Fibroblast of skin of left biceps (primary cell): ENCODE measurements around the gene LY86.

Experiments
- DNase-seq, 2 experiments: peaks; one replicate each; pipeline ENCODE4 v3.0.0-alpha.2; 2013; ENCODE audit warnings: low read depth in 2 of 2

The LY86 gene

DNA sequence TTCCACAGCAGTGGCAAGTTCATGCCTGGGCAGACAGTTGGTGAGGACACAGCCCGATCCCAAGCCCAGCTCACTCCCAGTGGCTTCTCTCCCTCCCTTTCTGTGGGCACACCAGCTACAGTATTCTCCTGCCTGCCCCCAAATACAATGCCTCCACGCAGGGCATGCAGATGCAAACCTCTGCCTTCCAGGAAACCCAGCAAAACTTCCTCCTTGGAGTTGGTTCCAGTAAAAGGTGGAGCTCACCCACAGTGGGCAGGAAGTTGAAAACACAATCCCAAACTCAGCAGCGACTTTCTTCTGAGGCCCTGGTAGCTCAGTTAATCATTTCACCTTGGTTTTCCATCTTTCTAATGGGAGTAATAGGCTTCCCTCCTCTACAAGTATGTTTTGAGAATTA, 93.7 kb downstream of the LY86 start:
- no peak for DNase-seq

DNA sequence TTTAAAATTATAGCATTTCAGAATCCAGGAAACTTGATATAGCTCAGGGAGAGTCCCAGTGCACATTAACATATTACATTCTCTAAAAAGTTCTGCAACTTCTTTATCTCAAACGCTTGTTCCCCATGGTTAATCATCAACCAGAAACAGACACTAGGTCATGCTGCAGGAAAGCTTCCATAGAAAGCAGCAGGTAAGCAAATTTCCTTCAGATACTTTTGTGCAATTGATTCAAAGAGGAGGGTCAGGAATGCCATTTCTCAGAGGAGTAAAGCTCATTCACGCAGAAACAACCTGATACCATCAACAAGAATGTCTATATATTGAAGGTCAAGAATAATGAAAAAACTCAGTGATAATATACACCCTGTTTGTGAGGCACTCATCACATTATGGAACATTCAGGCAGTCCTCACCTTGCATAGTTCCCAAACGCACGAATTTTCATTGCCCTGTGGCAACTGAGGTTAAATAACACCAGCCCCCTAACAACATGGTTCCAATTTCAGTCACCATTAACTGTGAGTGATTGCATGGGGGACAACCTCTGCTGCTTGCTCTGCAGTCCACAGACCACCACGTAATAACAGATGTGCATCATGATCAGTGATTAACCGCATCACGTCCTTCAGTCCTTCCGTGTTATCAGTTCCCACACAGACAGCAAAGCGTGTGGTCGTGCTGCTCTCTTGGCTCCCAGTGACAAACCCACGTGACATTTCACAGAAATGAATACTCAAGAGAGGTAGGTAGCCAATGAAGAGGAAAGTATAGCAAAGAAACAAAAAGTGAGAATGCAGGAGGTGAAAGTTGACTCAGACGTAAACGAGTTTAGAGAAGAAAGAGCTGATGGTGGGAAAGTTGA, 95.7 kb downstream of the LY86 start:
- no peak for DNase-seq

DNA sequence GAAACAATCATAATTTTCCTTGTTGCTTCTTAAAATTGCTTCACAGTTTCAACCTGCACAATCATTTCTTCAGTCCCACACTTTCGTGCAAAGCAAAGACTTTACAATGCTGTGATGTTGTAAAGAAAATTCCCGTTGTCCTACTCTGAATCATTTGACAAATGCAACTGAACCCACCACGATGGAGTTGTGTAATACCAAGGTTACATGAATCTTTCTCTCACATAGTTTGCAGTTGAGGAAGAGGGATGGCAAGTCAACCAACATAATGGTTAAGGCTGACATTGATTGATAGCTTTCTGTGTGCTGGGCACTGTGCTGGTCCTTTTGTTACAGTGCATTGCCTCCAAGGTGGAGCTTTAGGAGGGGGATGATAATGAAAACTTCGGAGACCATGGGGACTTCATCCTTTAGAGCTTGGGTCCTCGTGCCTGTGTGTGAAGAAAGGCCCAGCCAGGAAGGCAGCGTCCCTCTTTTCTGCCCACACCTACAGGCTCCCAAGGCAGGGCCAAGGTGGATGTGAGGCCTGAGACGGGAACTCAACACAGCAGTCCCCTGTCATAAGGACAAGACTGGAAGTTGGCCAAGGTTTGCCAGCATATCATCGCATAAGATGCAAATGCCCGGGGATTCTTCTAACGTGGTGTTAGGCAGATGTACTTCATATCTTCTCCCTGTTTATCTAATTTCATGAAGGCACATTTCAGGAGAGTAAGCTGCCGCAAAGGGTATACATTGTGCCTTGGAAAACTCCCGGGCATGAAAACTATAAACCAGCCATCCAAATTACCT, 96.9 kb downstream of the LY86 start:
- no peak for DNase-seq

DNA sequence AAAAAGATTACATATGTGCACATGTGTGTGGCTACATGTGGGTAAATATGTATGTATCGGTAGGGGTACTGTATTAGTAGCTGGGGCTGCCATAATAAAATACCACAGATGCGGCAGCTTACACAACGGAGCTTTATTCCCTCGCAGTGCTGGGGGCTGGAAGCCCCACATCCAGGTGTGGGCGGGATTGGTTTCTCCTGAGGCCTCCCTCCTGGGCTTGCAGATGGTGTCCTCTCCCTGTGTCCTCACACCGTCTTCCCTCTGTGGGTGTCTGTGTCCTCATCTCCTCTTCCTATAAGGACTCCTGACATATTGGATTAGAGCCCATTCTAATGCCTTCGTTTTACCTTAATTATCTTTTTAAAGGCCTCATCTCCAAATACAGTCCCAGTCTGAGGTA, 97.7 kb downstream of the LY86 start:
- DNase-seq: no peak

DNA sequence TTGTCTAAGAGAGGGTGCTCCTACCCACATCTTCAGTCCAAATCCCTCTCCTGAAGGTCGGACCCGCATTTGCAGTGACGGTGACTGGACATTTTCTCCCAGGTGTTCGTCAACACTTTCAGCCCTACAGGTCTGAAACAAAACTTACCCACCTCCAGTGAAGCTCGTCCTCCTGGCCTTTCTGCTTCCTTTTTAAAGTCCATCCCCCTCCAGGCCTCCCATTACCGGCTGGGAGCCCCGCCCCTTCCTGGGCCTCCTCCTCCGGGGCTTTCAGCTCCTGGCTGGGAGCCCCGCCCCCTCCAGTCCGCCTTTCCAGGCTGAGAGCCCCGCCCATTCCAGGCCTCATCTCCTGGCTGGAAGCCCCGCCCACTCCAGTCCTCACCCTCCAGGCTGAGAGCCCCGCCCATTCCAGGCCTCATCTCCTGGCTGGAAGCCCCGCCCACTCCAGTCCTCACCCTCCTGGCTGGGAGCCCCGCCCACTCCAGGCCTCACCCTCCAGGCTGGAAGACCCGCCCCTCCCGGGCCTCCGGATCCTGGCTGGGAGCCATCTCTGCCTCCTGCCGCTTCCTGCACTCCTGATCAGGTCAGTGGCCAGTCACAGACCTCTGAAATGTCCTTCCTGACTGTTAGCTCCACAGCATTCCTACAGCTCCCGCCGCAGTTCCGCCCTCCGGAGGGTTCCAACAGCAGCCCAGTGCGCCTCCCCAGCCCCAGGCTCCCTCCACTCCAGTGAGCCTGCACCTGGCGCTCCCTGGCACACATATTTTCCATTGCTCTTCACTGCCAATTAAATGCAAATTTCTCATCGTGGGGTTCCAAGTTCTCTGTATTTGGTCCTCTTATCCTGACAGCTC, 98.5 kb downstream of the LY86 start:
- DNase-seq: no peak

DNA sequence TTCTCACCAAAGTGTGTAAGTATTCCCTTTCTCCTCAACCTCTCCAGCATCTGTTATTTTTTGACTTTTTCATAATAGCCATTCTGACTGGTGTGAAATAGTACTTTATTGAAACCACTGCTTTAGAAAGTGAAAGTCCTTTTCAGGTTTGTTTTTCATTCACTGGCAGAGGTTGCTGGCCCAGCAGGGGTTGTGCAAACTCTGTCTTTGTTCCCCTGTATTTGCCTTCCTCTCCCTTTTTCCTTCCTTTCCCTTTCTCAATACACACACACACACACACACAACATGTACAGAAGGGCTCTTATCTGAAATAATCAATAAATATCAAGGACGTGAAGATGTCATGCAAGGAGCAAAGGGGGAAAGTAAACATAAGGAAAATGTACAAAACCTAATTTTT, 99.8 kb downstream of the LY86 start:
- DNase-seq: no peak

DNA sequence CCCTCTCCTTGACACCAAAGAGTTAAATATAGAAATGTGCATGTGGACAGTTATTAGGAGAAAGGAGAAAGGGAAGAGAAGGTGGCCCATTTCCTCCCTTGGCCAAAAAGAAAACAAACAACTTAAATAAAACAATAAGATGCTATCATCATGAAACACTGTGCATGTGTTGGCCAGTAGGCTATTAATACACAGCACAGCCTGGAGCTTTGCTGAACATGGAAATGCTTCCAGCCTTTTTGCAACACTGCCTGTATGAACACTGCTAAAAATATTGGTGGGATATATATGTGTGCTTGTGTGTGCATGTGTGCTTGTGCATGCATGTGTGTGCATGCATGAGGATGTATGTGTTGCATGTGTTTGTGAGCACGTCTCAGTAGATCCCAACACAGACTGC, 100.4 kb downstream of the LY86 start:
- no peak for DNase-seq

DNA sequence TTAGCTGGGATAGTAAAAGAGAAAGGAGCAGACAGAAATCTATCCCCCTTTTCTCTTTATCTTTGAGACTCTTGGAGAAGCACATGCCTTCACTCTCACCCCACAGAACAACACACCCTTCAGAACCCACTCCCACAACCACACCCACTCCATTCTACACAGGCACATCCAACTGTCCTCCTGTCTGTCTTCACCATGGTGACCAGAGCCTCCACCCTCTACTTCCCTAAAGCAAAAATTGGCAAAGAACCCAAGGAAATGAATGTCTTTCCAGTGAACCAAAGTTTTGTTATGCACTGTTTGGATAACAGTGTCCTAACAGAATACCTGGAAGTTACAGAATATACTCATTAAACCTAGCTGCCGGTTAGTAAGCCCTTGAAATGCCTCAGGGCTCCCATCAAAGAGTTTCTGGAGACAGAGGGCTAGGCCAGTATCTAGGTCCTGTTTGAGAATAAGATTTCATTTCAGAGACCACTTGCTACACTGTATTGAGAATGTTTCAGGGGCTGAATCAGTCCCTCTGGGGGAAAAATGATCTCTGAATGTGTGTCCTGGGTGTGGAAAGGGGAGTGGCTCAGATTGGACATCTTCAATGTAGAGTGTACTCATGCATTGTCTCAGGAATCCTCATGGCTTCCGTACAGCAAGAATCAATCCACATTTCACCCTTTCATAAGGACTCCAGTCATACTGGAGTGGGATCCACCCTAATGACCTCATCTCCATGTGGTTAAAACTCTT, 101.1 kb downstream of the LY86 start:
- DNase-seq: peak in 1 of 2 experiments; percentile 52

DNA sequence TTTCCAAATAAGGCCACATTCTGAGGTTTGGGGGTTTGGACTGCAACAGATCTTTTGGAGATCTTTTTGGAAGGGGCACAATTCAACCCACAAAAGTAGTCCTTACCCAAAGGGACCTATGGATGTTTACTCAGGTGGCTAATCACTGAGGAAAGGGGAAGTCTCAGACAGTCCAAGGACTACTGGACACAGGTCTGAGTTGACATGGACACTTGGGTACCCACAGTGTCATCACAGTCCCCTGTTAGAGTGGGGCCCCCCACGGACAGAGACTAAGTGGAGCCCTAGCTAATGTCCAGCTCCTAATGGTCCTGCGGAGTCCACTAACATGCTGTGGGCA, 101.6 kb downstream of the LY86 start:
- no peak for DNase-seq

DNA sequence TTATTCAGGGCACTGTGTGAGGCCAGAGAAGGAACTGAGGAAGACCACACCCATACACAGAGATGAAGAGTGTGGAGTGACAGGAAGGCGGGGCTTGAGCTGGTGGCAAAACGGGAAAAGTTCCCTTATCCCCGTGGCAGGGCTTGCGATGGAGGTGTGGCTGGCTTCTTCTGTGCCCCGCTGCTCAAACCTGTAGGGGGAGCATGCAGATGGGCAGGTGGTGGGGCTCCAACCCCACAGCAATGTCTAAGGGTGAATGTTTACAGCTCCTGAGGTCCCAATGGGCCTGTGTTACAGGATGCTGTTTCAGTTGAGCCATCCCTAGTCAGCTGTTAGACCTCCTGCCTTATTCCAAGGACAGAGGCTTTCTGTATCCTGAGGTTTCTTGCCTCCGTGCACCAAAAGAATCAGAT, 105.9 kb downstream of the LY86 start:
- DNase-seq: no peak

DNA sequence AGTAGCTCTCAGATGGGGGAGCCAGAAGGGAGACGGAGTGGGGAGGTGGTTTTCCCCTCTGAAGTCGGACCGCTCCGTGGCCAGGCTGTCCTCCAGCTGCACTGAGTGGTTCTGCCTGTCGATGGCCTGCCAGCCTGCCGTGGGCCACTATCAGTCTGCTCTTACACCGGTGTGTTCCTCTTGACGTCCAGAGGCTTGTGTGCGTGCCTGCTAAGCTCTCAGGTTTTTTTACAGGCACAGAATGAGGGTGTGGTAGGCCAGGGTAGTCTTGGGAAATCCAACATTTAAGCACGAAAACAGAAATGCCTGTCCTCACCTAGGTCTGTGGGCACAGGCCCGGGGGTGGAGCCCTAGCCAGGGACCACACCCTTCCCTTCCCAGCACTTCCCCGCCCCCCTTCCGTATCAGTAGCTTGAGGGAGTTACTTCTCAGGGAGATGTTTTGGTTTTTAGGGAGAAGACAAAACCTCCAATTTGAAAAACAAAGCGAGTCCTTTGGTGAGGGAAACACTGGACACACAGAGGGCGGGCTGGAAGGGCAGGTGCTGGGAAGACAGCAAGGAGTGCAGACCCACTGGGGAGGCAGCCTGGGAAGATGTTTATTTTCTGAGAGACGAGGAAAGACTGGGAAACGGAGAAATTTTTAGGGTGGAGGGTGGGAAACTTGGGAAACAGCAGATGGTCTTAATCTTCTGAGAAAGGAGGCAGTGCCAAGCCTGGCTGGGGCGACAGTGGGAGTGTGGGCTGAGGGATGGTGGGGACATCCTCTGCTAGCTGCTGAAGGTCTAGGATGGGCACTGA, 106.5 kb downstream of the LY86 start:
- no peak for DNase-seq

DNA sequence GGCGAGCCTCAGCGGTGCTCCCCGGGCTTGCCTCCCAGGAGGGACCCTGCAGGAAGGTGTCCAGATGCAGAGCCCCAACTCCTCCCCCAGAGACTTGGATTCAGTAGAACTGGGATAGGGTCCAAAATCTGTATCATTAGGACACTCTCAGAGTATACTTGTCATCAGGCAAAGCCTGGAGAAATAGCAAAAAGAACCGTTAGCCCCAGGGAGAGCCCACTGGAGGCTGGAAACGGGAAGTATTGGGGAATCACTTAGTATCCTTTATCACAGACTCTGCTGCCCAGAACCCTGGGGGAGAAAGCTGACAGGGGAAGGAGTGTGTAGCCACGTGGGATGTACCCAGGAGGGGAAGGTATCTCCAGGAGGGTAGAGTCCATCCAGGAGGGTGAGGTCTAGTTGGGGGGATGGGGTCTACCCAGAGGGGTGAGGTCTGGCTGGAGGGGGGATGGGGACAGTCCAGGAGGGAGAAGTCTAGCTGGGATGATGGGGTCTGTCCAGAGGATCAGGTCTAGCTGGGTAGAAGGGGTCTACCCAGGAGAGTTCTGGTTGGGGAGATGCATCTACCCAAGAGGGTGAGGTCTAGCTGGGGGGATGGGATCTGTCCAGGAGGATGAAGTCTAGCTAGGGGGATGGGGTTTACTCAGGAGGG, 107.2 kb downstream of the LY86 start:
- no peak for DNase-seq

DNA sequence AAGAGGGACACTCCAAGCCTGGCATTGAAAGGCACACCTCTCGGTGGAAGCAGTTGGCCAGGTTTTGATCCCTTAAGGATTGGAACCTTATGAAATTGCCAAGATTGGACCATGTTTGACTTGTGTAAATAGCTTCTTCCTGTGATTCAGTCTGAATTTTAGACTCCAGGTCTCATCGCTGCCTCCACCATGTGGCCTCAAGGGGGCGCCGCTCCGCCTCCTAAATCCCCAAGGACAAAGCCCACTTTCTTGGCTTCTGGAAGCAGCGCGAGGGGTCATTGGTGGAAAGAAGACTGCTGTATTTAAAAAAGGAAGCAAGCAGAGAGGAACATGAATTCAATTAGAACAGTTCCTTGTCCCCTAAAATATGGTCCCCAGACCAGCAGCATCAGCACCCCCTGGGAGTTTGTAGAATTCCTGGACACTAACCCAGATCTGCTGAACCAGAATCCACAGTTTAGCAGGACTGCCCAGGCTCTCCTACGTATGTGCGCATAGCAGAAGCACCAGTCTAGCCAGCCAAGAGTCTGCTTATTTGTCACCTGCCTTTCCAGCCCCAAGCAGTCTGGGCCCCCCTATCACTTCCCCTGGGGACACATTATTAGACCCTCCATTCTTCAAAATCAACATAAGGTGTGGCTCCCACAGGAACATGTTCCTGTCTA, 108.5 kb downstream of the LY86 start:
- DNase-seq: no peak

DNA sequence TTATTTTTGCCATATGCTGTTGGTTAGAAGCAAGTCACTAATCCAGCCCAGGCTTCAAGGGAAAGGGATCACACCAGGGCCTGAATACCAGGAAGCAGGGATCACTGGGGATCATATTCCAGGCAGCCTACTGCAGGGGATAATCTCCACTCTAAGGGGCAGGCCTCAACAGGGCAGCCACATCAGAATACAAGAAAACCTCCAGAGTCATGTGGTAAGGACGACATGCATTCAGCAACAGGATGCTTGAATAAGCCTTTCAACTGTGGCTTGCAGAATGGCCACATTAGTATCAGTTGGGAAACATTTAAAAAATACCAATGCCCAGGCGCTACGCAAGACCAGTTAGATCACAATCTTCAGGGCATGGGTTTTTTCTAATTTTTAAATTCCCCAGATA, 109.1 kb downstream of the LY86 start:
- no peak for DNase-seq

DNA sequence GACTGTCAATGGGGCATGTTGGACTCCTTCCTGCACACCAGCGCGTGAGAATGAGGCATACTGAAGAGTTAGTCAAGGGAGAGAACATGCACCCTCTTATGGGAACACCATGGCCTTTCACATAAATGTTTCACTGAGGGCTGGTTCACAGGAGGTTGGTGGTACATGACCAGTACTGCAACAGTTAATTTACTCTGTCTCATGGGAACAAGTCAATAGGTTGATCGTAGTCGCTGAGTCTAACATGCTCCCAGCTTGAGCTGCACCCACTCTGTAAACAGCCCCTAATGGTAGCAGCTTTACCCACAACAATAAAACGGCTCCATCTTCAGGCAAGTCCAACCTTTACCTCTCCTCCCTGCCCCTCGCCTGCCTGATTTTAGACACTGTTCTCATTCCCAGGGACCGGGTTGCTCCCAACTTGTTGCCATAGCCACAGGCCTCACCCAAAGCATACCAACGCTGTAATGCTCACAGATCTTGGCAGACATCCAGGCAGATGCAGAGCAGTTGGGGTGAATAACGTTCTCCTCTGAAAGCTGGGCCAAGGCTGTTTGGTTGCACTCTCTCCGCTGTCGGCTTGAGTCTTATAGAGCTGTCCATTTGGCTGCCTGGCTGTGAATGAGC, 111.3 kb downstream of the LY86 start:
- peak; percentile 91 to 93 for DNase-seq

DNA sequence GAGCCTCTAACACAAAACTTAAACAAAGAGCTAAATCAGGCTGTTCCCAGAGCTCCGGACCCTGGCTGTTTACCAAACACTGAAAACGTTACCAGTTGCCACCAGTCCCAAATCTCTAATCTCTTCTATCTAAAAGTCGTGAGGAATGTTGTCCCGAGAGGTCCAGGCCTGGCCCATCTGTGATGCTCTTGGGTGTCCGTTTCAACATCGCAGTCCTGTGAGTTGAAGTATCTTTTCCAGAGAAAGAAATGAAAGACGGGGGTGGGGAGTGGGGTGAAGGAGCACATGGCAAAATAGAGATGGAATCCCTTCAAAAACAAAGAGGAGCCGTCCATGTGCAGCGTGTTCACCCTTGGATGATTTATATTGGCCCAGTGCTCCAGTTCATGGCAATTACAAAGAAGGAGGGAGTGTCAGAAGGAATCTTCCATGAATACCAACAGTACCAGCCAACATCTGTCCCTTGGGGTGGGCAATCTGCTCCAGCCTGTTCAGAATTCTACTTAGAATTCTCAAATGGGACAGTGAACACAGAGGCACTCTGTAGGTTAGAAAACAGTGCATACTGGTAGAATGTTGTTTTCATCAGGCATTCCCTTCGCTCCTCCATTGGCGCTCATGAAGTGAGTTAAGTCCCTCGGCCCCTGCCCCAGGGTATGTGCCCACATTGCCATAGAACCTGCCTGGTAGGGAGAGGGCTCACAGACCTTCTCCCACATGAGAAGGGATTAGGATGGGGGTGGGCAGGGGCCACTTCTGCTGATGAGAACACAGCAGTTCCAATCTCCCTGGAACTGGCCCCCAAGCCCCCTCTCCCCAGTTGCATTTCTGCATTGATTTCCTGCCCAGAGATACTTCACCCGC, 112.1 kb downstream of the LY86 start:
- DNase-seq: no peak

DNA sequence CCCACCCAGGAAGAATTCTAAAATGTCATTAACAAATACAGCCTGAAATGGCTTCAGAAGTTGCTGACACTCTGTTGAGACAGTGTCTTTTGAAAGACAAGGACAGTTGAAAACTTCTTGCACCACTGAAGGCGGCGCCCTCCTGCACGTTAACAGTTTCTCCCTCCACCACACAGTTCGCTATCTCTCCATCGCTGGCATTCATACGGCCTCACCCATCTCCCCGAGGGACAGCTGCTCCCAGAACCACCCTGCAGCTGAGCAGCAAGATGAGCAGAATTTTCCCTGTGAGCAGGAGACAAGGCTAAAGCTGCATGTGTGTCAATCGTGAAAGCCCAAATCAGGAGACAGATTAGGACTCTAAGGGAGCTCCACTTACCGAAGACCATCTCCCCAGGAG, 113.3 kb downstream of the LY86 start:
- no peak for DNase-seq

DNA sequence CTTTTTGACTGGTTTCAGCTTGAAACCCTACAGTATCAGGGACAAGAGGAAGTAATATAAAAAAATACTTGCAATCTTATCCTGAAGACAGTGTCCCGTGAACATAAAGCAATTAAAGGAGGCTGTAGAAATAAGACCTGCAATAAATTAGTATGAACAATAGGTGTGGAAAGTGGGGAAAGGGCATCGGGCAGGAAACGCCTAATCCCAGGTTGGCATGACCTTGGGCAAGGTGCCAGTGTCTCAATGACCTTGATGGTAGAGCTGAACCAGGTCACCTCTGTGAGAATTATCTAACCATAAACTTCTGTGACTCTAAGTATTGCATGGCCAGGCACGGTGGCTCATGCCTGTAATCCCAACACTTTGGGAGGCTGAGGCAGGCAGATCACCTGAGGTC, 115.2 kb downstream of the LY86 start:
- DNase-seq: no peak
